Left renal cortex interstitium (tissue), 4 donors: Measurements from ENCODE around the gene PRAME. TPM values are rescaled to one million over a fixed set of nuclear protein-coding genes. Genes with fewer than 3 reads are reported as not detected.

Experiments used
- polyA plus RNA-seq, 4 donors: library from polyadenylated mRNA; unstranded; fragments of 120-200 nt; gene quantifications; one replicate each; pipeline ENCODE4 v1.2.1, GENCODE V29; 2013; ENCODE audit not compliant: insufficient read length in 4 of 4

The PRAME gene
- polyA plus RNA-seq, 4 donors = 1.1 to 1.8 (median 1.2) TPM

Other genes with a start within 250 kb of the PRAME start
- gene ZNF280B, start 50.5 kb downstream of the PRAME start, polyA plus RNA-seq = 1 to 10 TPM; 3.9 to 5.4 (median 4.6) TPM
- gene ZNF280A, start 39.0 kb downstream of the PRAME start, polyA plus RNA-seq = not detected
- under 1 TPM in 2 of 4 donors, not detected in 2; 0.29 to 0.46 TPM for gene GGTLC2, start 85.3 kb upstream of the PRAME start, polyA plus RNA-seq